Fibroblast of villous mesenchyme (primary cell): ENCODE measurements around the gene FUT8. TPM values are rescaled to one million over a fixed set of nuclear protein-coding genes. Genes with fewer than 3 reads are reported as not detected.

ENCODE experiments used
- DNase-seq: peaks from one replicate; pipeline ENCODE4 v3.0.0-alpha.2; 2010; ENCODE audit warnings: low read depth
- H3K4me3 ChIP-seq: 2 replicates; pipeline ENCODE4 v1.5.1; 2011; ENCODE audit warnings: low read depth, mild to moderate bottlenecking, low read length
- CTCF ChIP-seq: IDR thresholded peaks from 2 replicates; pipeline ENCODE4 v1.5.1; 2012; ENCODE audit warnings: low read depth, mild to moderate bottlenecking, low read length; ENCODE audit not compliant: insufficient read depth
- total RNA-seq: library from RNA; depleted of rRNA; stranded (reverse); fragments of >200 nt; gene quantifications from 2 replicates; pipeline ENCODE4 v1.2.3, GENCODE V29; 2012

The FUT8 gene
- total RNA-seq, 1 donor: 120 TPM

- DNase-seq: no peak
- no peak for TF ChIP-seq CTCF
- H3K4me3 ChIP-seq: no peak overlapping the region
Measured at GRCh38 chr14:65513671-65514070, 101.1 kb downstream of the FUT8 start.

- no peak for TF ChIP-seq CTCF
- no peak overlapping the region for H3K4me3 ChIP-seq
- DNase-seq: no peak
Measured at GRCh38 chr14:65517635-65518542, 105.4 kb downstream of the FUT8 start.

- no peak for DNase-seq
- no peak for TF ChIP-seq CTCF
- H3K4me3 ChIP-seq: no peak overlapping the region
Measured at GRCh38 chr14:65528069-65528468, 115.5 kb downstream of the FUT8 start.

- no peak overlapping the region for H3K4me3 ChIP-seq
- no peak for TF ChIP-seq CTCF
- DNase-seq: no peak
Measured at GRCh38 chr14:65531148-65531547, 118.6 kb downstream of the FUT8 start.

GRCh38 chr14:65533736-65534404, 121.3 kb downstream of the FUT8 start:
- TF ChIP-seq CTCF: no peak
- no peak for DNase-seq
- H3K4me3 ChIP-seq: no peak overlapping the region

- no peak overlapping the region for H3K4me3 ChIP-seq
- TF ChIP-seq CTCF: no peak
- no peak for DNase-seq
Measured at GRCh38 chr14:65536781-65537423, 124.4 kb downstream of the FUT8 start.
